Peyer's patch (tissue), 4 donors: ENCODE results near the gene ARHGEF38.

ENCODE experiments used
- CTCF ChIP-seq, 6 experiments: fragments of 450-650 bp in 4 of 6; fragments of 200-600 bp in 2 of 6; sonication (generic) in 1 of 6; IDR thresholded peaks; one replicate each; pipeline ENCODE4 v1.5.1; 2017 to 2019; ENCODE audit warnings: antibody characterized with exemption in 6 of 6, mild to moderate bottlenecking in 3 of 6, moderate library complexity in 1 of 6
- POLR2A ChIP-seq, 2 donors: fragments of 450-650 bp; IDR thresholded peaks; one replicate each; pipeline ENCODE4 v1.5.1; 2017; ENCODE audit warnings: antibody characterized with exemption in 2 of 2, mild to moderate bottlenecking in 2 of 2, moderate library complexity in 2 of 2

- TF ChIP-seq CTCF (IDR thresholded peaks at IDR 0.05) (no peak), POLR2A (IDR thresholded peaks at IDR 0.05) (no peak)
Observed at GRCh38 chr4:105709081-105709450, 156.6 kb downstream of the ARHGEF38 start.
